ENCODE data around the gene GDPD4.

- TF ChIP-seq POLR2A (IDR thresholded peaks at IDR 0.05) (no peak), CTCF (IDR thresholded peaks at IDR 0.05 in 8 of 11, conservative IDR thresholded peaks at IDR 0.05 in 3 of 11) (no peak), POLR2AphosphoS5 (IDR thresholded peaks at IDR 0.05) (no peak)
These were observed 77.7 kb downstream of the GDPD4 start for GRCh38 chr11:77223797-77224196.

All from spleen (tissue), 7 donors.